NCI-H82 treated with DMSO at 0.1 percent for 48 hours (cell line): Measurements from ENCODE around the gene FAM180B.
A peak's percentile ranks its signal among the peaks of the same experiment; 100 is the strongest.
"Not testable (repeated sequence)": the region's sequence is repeated elsewhere in the genome, so short reads cannot be mapped to it uniquely, and the experiment has no call there.

Source experiments
- DNase-seq: peaks from one replicate; lab custom pipeline; 2025; ENCODE audit not compliant: unreplicated experiment; lab: John Stamatoyannopoulos, UW

Gene FAM180B, protein sequence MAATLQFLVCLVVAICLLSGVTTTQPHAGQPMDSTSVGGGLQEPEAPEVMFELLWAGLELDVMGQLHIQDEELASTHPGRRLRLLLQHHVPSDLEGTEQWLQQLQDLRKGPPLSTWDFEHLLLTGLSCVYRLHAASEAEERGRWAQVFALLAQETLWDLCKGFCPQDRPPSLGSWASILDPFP

DNA sequence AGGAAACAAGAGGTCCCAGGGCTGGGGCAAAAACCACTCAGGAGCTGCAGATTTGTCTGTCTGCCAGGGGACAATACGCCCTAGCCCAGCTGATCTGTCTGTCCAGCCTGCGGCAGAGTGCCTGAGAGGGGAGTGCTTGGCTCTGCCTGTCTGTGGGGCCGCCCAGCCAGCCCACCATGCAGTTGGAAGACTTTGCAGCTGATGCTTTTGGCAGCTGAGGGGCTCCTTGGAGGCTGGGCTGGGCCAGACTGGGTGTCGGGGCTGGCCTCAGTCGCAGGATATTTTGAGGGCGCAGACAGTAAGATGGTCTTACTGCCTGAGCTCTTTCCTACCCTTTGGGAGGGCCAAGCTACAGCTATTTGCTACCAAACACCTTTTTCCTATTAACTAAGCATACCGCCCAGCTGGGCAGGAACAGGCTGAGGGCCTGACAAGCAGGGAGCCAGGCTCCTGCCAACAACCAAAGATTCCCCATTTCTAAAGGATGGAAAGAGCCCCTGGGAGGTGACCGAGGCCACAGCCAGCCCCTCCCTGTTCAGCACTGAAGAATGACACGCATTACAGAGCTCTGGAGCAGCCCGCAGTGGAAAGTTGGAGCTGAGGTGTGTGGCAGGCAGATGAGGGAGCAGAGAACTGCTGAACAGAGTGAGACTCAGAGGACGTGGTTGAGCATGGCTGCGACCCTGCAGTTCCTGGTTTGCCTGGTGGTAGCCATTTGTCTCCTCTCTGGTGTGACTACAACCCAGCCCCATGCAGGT lies at the start of gene FAM180B:
Gene FAM180B, plus strand, starts transcription at position 581 of the 758 bp plus-strand sequence. Its CDS starts 91 bp downstream, at position 672.
- DNase-seq = no peak

DNA sequence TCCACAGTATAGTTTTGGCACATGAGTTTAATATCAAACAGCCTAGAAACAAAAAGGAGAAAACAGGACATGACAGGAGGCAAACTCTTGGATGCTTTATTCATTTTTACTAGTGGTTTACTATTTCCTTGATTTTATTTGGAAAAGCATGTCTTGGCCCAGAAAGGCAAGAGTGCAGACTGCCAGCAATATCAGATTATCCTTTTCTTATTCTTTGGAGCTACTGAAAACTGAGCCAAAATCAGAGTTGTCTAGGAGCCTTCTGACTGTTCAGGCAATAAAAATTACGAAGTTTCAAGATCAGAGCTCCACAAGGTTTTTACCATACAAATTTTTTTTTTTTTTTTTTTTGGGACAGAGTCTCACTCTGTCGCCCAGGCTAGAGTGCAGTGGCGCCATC lies 49.6 kb upstream of the FAM180B start:
- no peak for DNase-seq

DNA sequence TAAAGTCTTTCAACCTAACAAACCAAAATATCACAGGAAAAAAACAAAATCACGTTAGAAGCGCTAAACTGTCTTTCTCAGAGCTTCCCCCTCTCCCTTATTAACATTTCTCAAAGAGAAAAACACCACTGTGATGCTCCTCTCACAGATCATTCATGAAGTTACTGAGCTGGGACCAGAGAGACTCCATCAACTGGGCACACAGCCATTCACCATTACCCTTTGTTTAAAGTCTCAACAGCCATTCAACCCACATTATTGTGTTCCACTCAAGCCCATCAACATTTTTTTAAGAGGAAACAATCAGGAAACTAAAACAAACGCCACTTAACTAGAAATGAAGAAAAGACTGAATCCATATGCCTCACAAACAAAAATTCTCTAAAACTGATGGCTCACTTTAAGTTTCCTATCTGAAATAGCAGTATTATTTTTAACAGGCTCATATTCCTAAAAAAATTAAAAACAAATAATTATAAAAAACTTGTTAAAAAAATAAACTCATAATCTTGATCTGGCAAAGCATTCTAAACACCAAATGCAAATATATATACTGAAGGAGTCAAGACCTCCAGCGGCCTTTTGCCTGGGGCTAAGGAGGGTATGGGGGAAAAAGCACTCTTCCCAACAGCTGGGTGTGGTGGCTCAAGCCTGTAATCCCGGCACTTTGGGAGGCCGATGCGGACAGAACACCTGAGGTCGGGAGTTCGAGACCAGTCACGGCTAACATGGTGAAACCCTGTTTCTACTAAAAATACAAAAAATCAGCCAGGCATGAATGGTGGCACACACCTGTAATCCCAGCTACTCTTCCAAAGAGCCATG lies 47.5 kb upstream of the FAM180B start:
- DNase-seq = no peak

DNA sequence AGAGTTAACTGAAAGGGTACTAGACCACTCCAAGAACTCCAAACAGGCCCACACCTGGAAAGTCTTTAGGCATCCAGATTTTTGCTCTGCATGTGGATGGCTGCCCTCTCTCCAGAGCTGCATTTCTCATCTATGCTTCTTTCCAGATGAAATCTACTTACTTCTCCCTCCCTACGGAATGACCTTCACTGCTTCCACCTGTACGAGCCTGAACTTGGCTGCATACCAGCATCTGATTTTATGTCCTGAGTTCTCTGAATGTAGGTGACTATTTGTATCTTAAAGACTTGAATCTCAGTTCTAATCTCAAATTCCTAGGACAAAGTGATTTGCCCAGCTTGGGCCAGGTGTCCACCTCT lies 46.8 kb upstream of the FAM180B start:
- no peak for DNase-seq

DNA sequence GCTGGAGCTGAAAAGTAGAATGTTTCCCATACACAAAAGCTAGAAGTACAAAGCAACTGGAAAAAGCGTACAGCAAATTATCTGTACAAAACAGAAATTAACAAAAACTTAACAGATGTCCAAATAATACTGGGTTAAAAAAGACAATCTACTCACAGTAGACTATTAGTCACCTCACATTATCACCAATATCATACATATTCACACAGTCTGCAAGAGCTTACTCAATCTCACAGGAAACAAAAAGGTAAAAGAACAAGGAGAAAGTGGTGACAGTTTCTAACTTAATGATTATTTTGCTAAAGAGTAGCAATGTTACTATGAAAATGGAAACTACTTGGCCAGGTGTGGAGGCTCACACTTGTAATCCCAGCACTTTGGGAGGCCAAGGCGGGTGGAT lies 45.4 kb upstream of the FAM180B start:
- no peak for DNase-seq

DNA sequence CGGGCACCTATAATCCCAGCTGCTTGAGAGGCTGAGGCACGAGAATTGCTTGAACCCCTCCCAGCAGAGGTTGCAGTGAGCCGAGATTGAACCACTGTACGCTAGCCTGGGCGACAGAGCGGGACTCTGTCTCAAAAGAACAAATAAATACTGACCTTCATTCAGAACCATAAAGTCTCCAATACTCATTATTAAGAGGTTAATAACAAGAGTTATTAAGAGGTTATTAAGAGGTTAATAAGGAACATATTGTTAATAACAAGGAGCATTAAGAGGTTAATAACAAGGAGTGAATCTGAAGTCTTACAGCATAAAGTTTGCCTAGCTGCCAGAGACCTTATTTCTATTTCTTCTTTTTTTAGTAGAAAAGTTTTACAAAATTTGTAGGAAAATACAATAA lies 41.2 kb upstream of the FAM180B start:
- DNase-seq = no peak

DNA sequence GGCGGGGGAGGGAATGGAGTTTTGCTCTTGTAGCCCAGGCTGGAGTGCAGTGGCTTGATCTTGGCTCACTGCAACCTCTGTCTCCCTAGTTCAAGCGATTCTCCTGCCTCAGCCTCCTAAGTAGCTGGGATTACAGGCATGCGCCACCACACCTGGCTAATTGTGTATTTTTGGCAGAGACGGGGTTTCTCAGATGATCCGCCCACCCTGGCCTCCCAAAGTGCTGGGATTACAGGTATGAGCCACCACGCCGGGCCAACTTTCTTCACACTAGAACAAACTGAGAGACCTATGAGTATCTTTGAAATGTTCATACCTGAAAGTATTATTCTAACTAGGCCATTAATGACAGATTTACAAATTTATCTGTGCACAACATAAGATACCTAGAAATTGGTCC lies 40.2 kb upstream of the FAM180B start:
- not testable (repeated sequence) for DNase-seq

DNA sequence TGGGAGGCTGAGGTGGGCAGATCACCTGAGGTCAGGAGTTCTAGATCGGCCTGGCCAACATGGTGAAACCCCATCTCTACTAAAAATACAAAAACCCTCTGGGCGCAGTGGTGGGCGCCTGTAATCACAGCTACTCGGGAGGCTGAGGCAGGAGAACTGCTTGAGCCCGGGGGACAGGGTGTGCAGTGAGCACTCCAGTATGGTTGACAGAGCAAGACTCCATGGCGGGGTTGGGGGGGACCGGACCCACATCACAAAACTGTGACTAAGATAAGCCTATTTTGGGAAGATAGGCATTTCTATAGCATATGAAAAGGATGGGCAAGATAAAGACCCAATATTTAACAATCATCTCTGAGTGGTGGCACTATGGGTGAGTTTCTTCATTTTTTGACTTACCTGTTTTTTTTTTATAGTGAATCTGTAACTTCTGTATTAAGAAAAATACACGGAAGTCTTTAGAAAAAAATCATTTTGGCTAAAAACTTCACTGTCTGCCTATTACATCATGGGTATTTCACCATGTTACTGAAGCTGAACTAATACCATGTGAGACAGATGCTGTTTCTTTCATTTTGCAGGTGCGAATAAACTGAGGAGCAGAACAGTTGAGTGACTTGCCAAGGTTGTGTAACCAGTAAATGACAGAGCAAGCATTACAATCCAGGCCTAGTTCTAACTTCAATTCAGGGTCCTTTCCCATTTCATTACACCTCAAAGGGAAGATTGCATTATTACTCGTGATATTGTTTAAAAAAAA lies 36.0 kb upstream of the FAM180B start:
- DNase-seq = no peak

DNA sequence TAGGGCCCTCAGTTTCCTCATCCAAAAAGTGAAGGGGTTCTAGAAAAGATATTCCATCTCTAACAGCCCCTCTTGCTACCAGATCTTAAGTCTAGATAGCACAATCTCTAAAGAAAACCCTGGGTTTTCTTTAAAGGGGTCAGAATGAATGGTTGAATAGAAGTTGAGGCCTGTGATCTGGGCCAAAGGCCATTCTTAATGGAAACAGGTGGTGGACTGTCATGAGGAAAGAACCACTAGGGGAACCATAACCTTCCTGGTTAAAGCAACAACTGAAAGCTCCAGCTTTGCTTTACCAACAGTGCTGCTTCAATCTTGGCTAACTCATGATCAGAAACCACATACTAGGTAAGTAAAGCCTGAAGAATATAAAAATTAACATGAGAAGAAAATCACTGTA lies 35.4 kb upstream of the FAM180B start:
- no peak for DNase-seq

DNA sequence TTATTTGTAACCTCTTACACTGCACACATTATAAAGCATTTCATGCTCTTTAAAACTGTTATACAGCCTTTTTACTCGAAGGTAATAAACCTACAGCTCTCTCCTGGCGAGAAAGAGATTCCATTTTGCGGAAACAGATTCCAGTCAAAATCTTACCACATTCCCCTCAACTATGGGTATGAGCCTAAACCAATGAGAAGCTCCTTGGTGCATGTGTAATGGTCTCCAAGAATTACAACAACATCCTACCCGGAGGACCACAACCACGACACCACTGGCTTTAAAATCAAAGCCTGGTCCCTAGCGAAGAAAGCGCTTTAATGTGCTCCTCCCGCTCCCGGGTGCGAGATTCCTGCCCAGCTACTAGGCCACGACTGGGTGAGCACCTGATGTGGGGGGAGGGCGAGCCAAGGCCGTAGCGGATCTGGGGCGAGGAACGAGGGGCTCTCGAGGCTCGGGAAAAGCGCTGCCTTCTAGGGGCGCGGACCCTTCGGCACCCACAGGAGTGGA lies 34.4 kb upstream of the FAM180B start:
- DNase-seq = no peak

DNA sequence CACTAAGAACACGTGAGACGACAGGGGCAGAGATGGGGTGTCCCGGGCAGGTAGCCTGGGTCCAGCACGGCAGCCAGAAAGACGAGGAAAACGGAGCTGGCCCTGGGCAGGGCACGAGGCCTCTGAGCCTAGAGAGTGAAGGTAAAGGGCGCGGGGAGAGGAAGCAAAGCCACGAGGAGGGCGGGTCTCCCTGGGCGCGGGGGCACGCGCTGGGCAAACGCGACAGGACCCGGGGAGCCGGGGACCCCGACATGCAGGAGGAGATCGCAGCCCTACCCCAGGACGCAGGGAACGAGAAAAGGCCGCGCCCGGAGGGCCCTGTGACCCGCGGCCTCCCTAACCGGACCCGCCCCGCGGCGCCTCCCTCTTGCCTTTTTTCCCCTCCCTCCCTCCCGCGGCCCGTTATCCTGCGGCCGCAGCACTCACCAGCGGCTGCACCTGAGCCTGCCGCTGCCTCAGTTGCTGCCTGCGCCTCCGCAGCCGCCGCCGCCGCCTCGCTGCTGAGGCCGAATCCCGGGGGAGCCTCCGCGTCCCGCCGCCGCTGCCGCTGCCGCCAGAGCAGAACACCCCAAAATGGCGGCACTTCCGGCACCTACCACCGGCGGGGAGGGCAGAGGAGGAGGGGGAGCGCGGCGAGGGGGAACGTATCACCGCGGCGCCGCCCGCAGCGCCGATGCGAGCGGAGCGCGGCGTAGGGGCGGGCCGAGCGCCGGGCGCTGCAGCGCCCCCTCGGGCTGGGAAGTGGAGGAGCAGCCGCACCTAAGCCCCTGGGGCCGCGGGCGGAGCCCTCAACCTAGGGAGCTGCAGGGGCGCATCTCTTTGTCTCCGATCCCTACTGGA lies 33.7 kb upstream of the FAM180B start, which contains the start of gene CELF1:
Gene CELF1, minus strand, starts transcription at position 567 of the 840 bp plus-strand sequence. CDS start 53,609 bp downstream, outside the sequence.
- peak; percentile 59 for DNase-seq

DNA sequence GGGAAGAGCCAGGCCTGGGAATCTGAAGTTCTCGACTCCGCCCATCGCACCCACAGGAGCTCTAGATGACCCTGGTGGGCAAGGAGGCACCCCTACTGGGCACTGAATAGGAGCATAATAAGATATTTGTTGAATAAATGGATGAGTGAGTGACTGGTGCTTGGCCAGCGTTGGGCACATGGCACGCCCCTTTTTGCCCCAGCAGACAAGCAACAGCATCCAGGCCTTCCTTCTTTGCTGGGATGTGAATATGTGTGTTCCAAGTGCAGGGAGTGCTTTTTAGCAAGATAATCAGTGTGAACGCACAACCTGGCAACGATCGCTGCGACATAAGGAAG lies 33.1 kb upstream of the FAM180B start:
- DNase-seq = no peak

DNA sequence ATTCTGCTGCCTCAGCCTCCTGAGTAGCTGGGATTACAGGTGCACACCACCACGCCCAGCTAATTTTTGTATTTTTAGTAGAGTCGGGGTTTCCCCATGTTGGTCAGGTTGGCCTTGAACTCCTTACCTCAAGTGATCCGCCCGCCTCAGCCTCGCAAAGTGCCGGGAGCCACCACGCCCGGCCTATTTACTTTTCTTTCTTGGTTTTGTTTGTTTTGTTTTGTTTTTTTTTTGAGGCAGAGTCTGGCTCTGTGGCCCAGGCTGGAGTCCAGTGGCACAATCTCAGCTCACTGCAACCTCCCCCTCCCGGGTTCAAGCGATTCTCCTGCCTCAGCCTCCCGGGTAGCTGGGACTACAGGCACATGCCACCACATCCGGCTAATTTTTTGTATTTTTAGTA lies 29.5 kb upstream of the FAM180B start:
- DNase-seq = not testable (repeated sequence)

DNA sequence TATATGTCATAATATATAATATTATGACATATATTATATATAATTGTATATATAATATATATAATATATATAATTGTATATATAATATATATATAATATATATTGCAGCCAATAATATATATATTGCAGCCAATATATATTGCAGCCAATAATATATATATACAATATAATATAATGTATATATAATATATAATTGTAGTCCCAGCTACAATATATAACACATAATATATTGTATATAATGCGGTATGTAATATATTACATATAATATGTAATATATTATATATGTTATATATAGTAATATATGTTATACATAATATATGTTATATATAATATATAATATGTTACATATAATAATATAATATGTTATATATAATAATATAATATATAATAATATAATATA lies 27.8 kb upstream of the FAM180B start:
- DNase-seq = no peak

DNA sequence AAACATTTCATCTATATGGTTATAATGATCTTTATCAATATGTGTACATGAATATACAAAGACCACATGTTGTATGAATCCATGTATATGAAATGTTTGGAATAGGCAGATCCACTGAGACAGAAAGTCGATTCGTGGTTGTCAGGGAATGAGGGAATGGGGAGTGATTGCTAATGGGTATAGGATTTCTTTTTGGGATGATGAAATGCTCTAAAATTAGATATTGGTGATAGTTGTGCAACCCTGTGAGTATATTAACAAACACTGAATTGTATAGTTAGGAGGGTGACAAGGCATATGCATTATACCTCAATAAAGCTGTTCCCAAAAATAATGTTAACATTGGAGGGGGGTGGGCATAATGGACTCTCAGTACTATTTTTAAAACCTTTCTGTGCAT lies 26.1 kb upstream of the FAM180B start:
- no peak for DNase-seq

DNA sequence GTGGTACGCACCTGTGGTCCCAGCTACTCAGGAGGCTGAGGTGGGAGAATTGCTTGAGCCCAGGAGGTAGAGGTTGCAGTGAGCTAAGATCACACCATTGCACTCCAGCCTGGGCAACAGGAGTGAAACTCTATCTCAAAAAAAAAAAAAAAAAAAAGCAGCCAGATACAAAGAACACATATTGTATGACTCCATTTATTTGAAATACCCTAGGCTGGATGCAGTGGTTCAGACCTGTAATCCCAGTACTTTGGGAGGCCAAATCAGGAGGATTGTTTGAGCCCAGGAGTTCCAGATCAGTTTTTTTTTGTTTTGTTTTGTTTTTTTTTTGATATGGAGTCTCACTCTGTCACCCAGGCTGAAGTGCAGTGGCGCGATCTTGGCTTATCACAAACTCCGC lies 24.1 kb upstream of the FAM180B start:
- not testable (repeated sequence) for DNase-seq

DNA sequence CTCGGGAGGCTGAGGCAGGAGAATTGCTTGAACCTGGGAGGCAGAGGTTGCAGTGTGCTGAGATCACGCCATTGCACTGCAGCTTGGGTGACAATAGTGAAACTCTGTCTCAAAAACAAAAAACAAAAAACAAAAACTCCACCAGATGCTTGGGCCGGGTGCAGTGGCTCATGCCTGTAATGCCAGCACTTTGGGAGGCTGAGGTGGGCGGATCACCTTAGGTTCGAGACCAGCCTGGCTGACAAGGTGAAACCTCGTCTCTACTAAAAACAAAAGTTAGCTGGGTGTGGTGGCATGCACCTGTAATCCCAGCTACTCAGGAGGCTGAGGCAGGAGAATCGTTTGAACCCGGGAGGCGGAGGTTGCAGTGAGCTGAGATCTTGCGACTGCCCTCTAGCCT lies 22.1 kb upstream of the FAM180B start:
- DNase-seq = not testable (repeated sequence)

DNA sequence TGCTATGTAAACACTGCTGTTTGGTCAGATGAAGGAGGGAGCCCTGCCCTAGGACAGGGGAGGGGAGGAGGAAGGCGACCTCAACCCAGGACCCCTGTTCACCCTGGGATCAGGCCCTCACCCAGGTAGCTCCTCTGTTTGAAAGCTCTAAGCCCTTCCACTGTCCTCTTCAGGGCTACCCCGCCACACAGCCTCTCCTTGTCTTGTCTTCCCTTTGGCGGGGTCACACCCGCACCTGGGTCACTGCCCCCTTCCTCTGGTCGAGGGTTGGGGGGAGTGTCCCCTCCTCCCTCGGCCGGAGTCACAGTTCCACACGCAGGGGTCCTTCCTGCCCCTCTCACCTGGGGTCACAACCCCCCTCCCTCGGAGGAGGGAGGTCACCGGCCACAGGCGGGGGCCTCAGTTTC lies 21.5 kb upstream of the FAM180B start:
- DNase-seq = no peak

DNA sequence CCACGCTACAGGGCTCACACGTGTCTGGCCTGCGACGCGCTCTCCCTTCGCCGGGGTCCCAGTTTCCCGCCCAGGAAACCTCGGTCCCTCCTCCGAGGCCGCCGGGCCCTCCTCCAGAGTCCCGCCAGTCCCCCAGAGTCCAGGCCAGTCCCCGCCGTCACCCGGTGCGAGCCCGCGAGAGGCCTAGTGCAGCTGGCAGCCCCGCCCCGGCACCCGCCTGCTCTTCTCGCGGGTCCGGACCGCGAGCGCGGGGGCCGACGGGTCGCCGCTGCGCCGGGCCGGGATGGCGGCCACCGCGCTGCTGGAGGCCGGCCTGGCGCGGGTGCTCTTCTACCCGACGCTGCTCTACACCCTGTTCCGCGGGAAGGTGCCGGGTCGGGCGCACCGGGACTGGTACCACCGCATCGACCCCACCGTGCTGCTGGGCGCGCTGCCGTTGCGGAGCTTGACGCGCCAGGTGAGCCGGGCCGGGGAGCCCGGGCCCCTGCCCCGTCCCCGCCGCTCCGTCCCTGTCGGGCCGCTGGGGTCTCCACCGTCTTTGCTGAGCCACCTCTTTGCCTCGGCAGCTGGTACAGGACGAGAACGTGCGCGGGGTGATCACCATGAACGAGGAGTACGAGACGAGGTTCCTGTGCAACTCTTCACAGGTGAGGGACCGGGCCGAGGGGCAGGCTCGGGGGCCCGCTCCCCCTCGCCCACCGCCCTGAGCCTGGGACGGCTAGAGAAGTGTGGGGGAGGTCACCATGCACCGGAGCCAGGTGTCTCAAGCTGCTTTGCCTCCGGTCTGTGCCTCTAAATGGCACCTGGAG lies 20.9 kb upstream of the FAM180B start, which contains the start of gene PTPMT1:
Gene PTPMT1, plus strand, starts transcription at position 260 of the 809 bp plus-strand sequence. Its CDS starts 24 bp downstream, at position 284.
- DNase-seq = no peak
